GM10847 (cell line): Measurements from ENCODE around the gene PVR.

Experiments used
- POLR2A ChIP-seq: IDR thresholded peaks from 2 replicates; pipeline ENCODE4 v1.6.1; 2011; ENCODE audit not compliant: insufficient read length; ENCODE audit errors: extremely low read depth

The PVR gene

DNA sequence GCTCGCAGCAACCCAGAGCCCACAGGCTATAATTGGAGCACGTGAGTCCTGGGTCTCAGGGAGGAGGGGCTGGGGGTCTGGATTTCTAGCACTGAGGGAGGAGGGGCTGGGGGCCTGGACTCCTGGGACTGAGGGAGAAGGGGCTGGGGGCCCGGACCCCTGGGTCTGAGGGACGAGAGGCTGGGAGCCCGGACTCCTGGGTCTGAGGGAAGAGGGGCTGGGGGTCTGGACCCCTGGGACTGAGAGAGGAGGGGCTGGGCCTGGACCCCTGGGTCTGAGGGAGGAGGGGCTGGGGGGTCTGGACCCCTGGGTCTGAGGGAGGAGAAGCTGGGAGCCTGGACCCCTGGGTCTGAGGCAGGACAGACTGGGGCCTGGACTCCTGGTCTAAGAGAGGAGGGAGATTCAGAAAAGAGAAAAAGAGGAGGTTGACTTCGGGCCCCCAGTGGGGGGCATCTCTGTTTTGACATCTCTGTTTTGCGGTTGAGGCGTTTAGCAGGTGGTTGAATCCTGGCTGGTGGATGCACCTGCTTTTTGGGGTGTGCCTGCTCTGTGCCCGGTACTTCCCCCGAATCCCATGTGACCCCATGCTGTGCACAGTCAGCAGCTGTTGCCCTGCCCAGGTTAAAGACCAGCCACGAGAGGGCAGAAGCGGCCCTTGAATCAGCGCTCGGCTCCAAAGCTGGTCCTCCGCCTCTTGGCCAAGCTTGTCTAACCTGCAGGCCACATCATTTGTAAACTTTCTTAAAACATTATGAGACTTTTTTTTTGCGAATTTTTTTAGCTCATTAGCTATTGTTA, 10.5 kb downstream of the PVR start:
- TF ChIP-seq POLR2A, result no peak

DNA sequence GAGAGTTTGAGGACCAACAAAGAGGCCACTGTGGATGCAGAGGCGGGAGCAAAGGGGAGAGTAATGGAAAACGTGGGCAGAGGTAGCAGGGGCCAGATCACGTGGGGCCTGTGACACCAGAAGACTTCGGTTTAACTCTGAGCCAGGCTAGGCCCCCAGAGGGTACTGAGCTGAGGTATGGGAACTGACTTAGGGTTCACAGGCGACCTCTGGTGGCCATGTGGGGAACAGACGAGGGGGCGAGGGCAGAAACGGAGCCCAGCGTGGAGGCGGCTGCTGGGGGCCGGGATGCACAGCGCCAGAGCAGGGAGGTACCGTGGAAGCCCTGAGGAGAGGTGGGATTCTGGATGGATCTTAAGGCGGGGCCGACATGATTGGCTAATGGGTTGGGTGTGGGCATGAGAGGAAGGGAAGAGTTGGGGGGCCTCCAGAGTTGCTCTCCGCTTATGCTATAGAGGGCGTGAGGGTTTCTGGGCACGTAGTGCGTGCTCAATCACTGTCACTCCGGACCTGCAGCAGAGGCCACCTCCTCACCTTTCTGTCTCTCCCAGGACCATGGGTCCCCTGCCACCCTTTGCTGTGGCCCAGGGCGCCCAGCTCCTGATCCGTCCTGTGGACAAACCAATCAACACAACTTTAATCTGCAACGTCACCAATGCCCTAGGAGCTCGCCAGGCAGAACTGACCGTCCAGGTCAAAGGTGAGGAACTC, 13.7 kb downstream of the PVR start:
- no peak for TF ChIP-seq POLR2A

DNA sequence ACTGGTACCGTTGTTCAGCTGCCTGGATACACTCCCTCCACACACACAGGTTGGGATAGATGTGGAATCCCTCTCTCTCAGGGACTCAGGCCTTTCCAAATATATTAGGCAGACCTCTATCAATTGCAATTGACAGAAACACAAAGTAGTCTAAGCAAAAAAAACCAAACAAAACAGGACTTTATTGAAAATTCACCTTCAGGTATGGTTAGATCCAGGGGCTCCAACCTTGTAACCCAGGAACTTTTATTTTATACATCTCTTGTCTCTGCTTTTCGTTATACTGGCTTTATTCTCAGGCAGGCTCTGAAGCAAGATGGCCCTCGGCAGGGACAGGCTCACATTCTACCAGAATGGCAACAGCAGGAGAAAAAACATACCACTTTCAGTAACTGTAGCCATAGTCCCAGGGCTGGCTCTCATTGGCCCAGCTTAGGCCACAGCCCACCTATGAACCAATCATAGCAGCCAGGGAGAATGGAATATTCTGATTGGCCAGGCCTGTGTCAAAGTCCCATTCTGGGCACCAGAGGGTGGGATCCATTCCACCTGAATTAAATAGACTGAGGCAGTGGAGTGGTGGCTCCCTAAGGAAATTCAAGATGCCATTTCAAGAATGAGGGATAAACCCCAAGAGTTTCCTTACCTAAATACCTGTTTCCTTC, 14.5 kb downstream of the PVR start:
- no peak for TF ChIP-seq POLR2A

DNA sequence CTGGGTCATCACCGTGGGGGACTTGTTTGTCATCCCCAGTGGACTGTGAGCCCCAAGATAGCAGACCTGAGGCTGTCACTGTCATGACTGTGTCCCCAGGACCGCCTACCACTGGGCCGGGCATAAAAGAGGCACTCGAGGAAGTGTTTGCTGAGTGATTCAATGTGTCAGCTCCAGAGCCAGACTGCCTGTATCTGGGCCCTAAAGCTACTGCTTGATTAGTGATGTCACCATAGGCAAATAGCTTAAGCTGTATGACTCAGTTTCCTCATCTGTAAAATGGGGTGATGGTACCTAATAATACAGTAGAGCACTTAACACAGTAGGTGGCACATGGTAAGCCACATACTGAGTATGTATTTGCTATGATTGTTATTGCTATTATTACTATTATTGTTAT, 16.4 kb downstream of the PVR start:
- TF ChIP-seq POLR2A, result no peak

DNA sequence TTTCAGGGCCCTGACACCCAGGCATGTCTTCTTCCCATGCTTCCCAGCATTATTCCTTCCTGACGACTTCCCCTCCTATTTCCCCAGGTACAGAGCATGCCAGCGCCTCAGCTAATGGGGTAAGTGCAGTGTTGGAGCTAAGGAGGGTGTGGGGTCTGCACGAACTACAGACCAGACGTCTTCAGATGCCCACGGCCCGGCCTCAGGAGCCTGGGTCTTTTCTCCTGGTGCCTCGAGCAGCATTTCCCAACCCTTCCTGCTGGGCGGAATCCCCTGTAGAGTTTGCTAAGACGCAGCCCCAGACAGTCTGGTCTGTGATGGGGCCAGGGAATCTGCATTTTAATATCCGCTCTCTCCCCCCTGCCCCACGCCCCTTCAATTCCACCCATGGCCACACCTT, 17.5 kb downstream of the PVR start:
- TF ChIP-seq POLR2A, result no peak

DNA sequence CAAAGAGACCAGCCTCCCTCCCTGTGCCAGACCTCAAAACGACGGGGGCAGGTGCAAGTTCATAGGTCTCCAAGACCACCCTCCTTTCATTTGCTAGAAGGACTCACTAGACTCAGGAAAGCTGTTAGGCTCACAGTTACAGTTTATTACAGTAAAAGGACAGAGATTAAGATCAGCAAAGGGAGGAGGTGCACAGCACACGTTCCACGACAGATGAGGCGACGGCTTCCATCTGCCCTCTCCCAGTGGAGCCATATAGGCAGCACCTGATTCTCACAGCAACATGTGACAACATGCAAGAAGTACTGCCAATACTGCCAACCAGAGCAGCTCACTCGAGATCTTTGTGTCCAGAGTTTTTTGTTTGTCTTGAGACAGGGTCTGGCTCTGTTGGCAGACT, 18.2 kb downstream of the PVR start:
- TF ChIP-seq POLR2A, result no peak

DNA sequence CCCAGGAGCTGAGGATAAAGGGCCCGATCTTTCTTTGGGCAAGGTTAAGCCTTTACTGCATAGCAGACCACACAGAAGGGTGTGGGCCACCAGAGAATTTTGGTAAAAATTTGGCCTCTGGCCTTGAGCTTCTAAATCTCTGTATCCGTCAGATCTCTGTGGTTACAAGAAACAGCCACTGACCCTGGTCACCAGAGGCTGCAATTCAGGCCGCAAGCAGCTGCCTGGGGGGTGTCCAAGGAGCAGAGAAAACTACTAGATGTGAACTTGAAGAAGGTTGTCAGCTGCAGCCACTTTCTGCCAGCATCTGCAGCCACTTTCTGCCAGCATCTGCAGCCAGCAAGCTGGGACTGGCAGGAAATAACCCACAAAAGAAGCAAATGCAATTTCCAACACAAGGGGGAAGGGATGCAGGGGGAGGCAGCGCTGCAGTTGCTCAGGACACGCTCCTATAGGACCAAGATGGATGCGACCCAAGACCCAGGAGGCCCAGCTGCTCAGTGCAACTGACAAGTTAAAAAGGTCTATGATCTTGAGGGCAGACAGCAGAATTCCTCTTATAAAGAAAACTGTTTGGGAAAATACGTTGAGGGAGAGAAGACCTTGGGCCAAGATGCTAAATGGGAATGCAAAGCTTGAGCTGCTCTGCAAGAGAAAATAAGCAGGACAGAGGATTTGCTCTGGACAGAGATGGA, 19.1 kb downstream of the PVR start:
- no peak for TF ChIP-seq POLR2A

DNA sequence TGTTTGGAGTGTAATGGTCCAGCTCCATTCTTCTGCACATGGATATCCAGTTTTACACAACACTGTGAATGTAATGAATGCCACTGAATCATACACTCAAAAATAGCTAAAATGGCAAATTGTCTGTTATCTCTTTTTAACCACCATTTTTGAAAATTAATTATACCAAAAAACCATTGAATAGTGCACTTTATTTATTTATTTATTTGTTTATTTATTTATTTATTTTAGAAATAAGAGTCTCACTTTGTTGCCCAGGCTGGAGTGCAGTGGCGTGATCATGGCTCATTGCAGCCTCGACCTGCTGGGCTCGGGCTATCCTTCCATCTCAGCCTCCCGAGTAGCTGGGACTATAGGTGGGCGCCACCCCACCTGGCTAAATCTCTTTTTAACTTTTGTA, 20.3 kb downstream of the PVR start:
- TF ChIP-seq POLR2A, result no peak

DNA sequence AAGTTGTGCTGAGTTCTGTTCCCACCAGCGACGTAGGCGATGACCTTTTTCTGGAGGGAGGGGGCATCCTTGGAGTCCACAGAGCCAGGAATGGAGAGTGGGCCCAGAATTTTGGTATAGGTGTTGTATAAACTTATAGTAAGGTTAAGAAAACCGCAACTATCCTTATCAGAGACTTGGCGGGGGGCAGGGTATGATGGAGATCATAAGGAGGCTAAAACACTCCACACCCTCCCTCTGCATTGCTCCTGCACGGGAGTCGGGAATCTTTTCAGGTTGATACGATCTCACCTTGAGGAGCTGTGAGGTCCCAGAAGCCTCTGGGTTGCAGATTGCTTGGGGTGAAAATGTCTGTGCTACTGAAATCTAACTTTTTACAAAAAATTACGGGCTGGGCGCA, 21.3 kb downstream of the PVR start:
- no peak for TF ChIP-seq POLR2A

DNA sequence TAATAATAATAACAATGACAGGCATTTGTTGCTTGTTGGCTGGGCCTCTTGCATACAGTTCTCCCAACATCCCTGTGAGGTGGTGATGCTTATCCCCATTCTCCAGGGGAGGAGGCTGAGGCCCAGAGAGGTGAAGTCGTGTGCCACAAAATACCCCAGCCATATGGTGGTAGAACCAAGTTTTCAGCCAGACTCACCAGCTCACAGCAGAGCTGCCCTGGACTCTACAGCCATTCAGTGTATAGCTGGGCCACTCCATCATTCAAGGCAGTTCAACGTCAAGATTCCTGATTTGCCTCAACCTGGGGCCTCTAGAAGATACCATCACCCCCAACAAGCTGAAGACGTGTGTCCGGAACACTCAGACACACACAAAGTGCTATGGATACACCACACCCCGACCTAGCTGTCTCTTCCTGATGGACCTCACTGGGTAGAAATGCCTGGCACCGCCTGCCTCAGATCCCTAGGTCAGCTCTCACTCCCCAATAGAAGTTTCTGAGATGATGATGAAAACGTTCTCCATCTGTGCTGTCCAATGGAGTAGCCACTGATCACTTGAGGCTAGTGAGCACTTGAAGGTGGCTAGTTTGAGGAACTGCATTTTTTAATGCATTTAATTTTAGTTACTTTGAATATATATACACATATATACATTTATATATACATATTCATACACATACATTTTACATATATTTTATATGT, 23.3 kb downstream of the PVR start:
- TF ChIP-seq POLR2A, result no peak

DNA sequence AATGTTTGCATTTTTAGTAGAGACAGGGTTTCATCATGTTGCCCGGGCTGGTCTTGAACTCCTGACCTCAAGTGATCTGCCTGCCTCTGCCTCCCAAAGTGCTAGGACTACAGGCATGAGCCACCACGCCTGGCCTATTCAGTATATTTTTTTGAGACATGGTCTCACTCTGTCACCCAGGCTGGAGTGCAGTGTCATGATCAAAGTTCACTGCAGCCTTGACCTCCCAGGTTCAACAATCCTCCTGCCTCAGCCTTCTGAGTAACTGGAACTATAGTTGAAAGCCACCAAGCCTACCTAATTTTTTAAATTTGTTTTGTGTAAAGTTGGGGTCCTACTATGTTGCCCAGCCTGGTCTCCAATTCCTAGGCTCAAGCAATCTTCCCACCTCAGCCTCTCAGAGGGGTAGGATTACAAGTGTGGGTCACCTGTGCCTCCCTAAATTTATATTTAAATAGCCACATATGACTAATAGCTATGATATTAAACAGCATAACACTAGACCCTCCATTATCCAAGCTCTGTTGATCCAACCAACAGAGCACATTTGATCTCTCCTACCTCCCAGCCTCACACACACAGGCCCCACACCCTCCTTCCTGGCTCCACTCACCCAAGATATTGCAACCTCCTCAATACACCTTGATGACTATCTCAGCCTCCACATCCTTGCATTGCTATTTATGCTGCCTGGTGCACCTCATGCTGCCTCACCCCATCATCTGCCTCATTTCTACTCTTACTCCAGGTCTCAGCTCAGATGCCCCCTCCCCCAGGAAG, 25.5 kb downstream of the PVR start:
- TF ChIP-seq POLR2A, result no peak

DNA sequence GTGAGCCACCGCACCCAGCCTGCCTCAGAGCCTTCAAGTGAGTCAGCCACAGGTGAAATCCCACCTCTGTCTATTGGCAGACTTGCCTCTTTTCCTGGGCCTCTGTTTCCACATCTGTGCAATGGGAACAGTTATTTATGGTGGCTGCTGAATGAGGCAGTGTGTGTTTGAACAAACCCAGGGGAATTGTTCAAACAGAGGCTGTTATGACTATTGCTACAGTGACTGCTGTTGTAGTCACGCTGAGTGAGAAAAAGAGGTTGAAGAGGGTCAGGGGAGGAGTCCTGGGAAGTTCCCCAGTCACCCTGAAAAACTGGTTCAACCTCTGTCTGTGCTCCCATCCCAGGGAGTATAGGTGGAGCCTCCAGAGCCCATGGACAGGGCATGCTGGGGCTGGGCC, 27.7 kb downstream of the PVR start, which contains the start of gene CEACAM19:
TSS of gene CEACAM19 (plus strand) at position 83 of the 400 bp plus-strand sequence. CDS start 450 bp downstream, outside the sequence.
- no peak for TF ChIP-seq POLR2A

DNA sequence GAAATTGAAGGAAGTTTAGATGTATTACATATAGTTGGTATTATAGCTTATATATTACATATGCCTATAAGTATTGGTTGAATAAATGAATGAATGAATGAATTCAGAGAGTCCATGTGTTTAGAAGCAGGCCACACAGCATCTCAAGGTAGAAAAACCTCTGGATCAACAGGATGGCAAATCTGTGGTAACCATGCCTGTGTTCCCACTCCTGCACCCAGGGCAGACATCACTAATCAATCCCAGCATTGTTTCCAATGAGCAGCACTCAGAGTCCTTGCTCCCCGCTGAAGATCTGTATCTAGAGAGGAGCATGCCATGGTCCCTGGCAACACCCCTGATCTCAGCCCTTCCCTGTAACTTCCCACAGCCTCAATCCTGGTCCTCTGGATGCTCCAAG, 28.5 kb downstream of the PVR start:
- no peak for TF ChIP-seq POLR2A

DNA sequence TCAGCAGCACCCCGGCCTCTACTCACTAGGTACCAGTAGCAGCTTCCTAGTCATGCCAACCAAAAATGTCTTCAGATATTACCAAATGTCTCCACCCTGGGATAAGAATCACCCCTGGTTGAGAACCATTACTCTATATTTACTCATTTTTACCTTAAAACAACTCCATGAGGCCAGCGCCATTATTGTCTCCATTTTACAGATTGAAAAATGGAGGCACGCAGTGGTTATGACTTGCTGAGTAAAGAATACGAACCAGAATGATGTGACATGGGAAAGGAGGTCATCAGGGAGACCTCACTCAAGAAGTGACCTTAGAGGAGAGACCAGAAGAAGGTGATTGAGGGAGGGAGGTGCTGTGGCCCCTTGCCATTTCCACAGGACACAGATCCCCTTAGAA, 29.8 kb downstream of the PVR start:
- TF ChIP-seq POLR2A, result no peak
